ENCODE results near the gene MRPL16. TPM values are rescaled to one million over a fixed set of nuclear protein-coding genes. Genes with fewer than 3 reads are reported as not detected.
"Not testable (repeated sequence)": the region's sequence is repeated elsewhere in the genome, so short reads cannot be mapped to it uniquely, and the experiment has no call there.

Gene MRPL16
- total RNA-seq, 1 experiment from 2014 or later = 53.4 TPM

- intact Hi-C loops (cut with micrococcal nuclease; ENCODE audit: unreplicated experiment) = no loop called here
- Histone ChIP-seq H3K9me3 (ENCODE audit: low read depth, low read length, poor library complexity, severe bottlenecking) (no peaks in the 10 kb centered on the region), H3K27me3 (replicated peaks; ENCODE audit: insufficient read depth, low read depth, low read length, poor library complexity) (no peaks in the 10 kb centered on the region), H3K27ac (ENCODE audit: low read depth, low read length, poor library complexity, severe bottlenecking) (no peak overlapping the region), H3K4me1 (ENCODE audit: insufficient read depth, low read length, poor library complexity, severe bottlenecking) (no peaks in the 10 kb centered on the region), H3K4me3 (ENCODE audit: low read depth, low read length, poor library complexity, severe bottlenecking) (no peak overlapping the region), H3K36me3 (ENCODE audit: insufficient read depth, low read length, poor library complexity, severe bottlenecking) (no peaks in the 10 kb centered on the region)
- ChIA-PET POLR2A (ENCODE audit: low non-redundant PET) (no interaction called here), CTCF (no interaction called here)
- no TSS peak for BruUV-seq (replicated peaks)
- DNase-seq (ENCODE audit: low spot score) = no peak
- TF ChIP-seq EZH2 (IDR thresholded peaks at IDR 0.05; ENCODE audit: borderline replicate concordance, low read depth, low read length, poor library complexity, severe bottlenecking) = no peak
- TF ChIP-seq, protein P1, sequence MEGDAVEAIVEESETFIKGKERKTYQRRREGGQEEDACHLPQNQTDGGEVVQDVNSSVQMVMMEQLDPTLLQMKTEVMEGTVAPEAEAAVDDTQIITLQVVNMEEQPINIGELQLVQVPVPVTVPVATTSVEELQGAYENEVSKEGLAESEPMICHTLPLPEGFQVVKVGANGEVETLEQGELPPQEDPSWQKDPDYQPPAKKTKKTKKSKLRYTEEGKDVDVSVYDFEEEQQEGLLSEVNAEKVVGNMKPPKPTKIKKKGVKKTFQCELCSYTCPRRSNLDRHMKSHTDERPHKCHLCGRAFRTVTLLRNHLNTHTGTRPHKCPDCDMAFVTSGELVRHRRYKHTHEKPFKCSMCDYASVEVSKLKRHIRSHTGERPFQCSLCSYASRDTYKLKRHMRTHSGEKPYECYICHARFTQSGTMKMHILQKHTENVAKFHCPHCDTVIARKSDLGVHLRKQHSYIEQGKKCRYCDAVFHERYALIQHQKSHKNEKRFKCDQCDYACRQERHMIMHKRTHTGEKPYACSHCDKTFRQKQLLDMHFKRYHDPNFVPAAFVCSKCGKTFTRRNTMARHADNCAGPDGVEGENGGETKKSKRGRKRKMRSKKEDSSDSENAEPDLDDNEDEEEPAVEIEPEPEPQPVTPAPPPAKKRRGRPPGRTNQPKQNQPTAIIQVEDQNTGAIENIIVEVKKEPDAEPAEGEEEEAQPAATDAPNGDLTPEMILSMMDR (conservative IDR thresholded peaks at IDR 0.05; ENCODE audit: low read depth, low read length) = no peak
These were observed 38.6 kb upstream of the MRPL16 start for GRCh38 chr11:59849129-59849528.

DNA sequence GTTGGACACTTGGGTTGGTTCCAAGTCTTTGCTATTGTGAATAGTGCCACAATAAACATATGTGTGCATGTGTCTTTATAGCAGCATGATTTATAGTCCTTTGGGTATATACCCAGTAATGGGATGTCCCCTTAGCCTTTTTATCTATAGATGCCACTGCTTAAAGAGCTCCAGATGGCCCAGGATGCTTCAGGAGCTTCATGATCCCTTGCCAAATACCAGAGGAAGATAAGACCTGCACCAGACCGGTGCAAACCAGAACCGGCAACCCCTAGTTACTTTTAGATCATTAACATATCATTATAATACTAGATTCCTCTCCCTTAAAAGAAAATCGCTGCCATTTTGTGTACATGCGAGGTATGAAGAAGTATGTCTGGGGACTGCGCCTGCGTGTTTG is 37.9 kb upstream of the MRPL16 start:
- CTCF ChIA-PET; BruUV-seq (replicated peaks); intact Hi-C loops (cut with micrococcal nuclease; ENCODE audit: unreplicated experiment): not testable (repeated sequence)

DNA sequence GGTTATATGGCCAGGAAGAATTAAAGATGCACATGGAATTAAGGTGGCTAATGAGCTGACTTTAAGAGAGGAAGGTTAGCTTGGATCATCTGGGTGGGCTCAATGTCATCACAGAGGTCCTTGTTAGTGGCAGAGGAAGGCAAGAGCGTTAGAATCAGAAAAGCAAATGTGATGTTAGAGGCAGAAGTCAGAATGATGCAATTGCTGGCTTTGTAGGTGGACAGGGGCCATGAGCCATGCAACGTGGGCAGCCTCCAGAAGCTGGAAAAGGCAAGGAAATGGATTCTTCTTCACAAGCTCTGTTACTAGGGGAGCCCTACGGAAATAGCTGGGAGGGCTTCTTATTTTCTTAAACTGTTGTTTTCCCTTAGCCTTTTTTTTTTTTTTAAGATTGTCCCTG is 37.0 kb upstream of the MRPL16 start:
- no peak for DNase-seq (ENCODE audit: low spot score)
- H3K4me3 ChIP-seq (ENCODE audit: low read depth, low read length, poor library complexity, severe bottlenecking) = no peak overlapping the region
- intact Hi-C loops (cut with micrococcal nuclease; ENCODE audit: unreplicated experiment) = loop anchor here (2.0 kb wide), 1 partner anchor 31 kb away; the partner anchor contains the start of gene OOSP3
- no peaks in the 10 kb centered on the region for H3K27me3 ChIP-seq (replicated peaks; ENCODE audit: insufficient read depth, low read depth, low read length, poor library complexity)
- POLR2A ChIA-PET (ENCODE audit: low non-redundant PET) = no interaction called here
- no peaks in the 10 kb centered on the region for H3K4me1 ChIP-seq (ENCODE audit: insufficient read depth, low read length, poor library complexity, severe bottlenecking)
- BruUV-seq (replicated peaks) = no TSS peak
- H3K36me3 ChIP-seq (ENCODE audit: insufficient read depth, low read length, poor library complexity, severe bottlenecking) = no peaks in the 10 kb centered on the region
- CTCF ChIA-PET = no interaction called here
- H3K9me3 ChIP-seq (ENCODE audit: low read depth, low read length, poor library complexity, severe bottlenecking) = no peaks in the 10 kb centered on the region
- TF ChIP-seq, protein P1 (conservative IDR thresholded peaks at IDR 0.05; ENCODE audit: low read depth, low read length) = no peak
- no peak for TF ChIP-seq EZH2 (IDR thresholded peaks at IDR 0.05; ENCODE audit: borderline replicate concordance, low read depth, low read length, poor library complexity, severe bottlenecking)
- no peak overlapping the region for H3K27ac ChIP-seq (ENCODE audit: low read depth, low read length, poor library complexity, severe bottlenecking)

More for the DNA sequence above, 37.9 kb upstream of the MRPL16 start:
- H3K9me3 ChIP-seq (ENCODE audit: low read depth, low read length, poor library complexity, severe bottlenecking); H3K4me1 ChIP-seq (ENCODE audit: insufficient read depth, low read length, poor library complexity, severe bottlenecking); POLR2A ChIA-PET (ENCODE audit: low non-redundant PET); DNase-seq (ENCODE audit: low spot score); H3K36me3 ChIP-seq (ENCODE audit: insufficient read depth, low read length, poor library complexity, severe bottlenecking); H3K27ac ChIP-seq (ENCODE audit: low read depth, low read length, poor library complexity, severe bottlenecking); H3K27me3 ChIP-seq (replicated peaks; ENCODE audit: insufficient read depth, low read depth, low read length, poor library complexity); H3K4me3 ChIP-seq (ENCODE audit: low read depth, low read length, poor library complexity, severe bottlenecking): not testable (repeated sequence)

DNA sequence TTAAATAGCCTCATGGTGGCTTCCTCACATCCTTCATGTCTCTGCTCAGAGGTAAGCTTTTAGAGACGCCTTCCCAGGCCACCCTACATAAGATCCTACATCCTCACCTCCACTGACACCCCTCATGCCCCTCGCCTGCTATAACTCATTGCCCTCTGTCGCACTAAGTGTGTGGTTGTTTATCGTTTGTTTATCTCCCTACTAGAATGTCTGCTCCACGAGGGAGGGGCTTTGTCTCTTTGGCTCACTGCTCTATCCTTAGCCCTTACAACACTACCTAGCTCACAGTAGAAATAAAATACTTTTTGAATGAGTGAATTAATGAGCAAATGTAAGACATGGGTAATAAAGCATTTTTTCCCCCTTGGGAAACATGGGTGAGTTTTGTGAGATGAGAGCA is 36.0 kb upstream of the MRPL16 start:
- Histone ChIP-seq H3K9me3 (ENCODE audit: low read depth, low read length, poor library complexity, severe bottlenecking) (no peaks in the 10 kb centered on the region), H3K27me3 (replicated peaks; ENCODE audit: insufficient read depth, low read depth, low read length, poor library complexity) (no peaks in the 10 kb centered on the region), H3K27ac (ENCODE audit: low read depth, low read length, poor library complexity, severe bottlenecking) (no peak overlapping the region), H3K4me3 (ENCODE audit: low read depth, low read length, poor library complexity, severe bottlenecking) (no peak overlapping the region), H3K4me1 (ENCODE audit: insufficient read depth, low read length, poor library complexity, severe bottlenecking) (no peaks in the 10 kb centered on the region), H3K36me3 (ENCODE audit: insufficient read depth, low read length, poor library complexity, severe bottlenecking) (no peaks in the 10 kb centered on the region)
- ChIA-PET POLR2A (ENCODE audit: low non-redundant PET) (no interaction called here), CTCF (no interaction called here)
- no peak for DNase-seq (ENCODE audit: low spot score)
- intact Hi-C loops (cut with micrococcal nuclease; ENCODE audit: unreplicated experiment) = loop anchor here (2.0 kb wide), 1 partner anchor 32 kb away; the partner anchor contains the start of gene OOSP3
- no TSS peak for BruUV-seq (replicated peaks)
- TF ChIP-seq, protein P1 (conservative IDR thresholded peaks at IDR 0.05; ENCODE audit: low read depth, low read length) = no peak
- TF ChIP-seq EZH2 (IDR thresholded peaks at IDR 0.05; ENCODE audit: borderline replicate concordance, low read depth, low read length, poor library complexity, severe bottlenecking) = no peak

Data from A673 (cell line).